CD4-positive, alpha-beta T cell (primary cell): ENCODE measurements around the gene NDUFB6. TPM values are rescaled to one million over a fixed set of nuclear protein-coding genes. Genes with fewer than 3 reads are reported as not detected.
"Not testable (repeated sequence)": the region's sequence is repeated elsewhere in the genome, so short reads cannot be mapped to it uniquely, and the experiment has no call there.

Source experiments
- ATAC-seq: fragments of 200-7000 bp; cut with Tn5 transposase; one replicate; pipeline ENCODE4 v1.10.0; 2022; ENCODE audit warnings: mild to moderate bottlenecking; ENCODE audit not compliant: poor library complexity
- CTCF ChIA-PET: fragments of 350-600 bp; sonication (Branson Sonifier 250); formaldehyde crosslinking; loops from one replicate; lab custom pipeline; 2021; ENCODE audit warnings: antibody characterized with exemption, inconsistent platforms; lab: Charles Lee
- POLR2A ChIA-PET: fragments of 350-600 bp; sonication (Branson Sonifier 250); formaldehyde crosslinking; loops from one replicate; lab custom pipeline; 2021; ENCODE audit warnings: antibody characterized with exemption, inconsistent platforms; lab: Charles Lee
- DNase-seq, 14 experiments: peaks; one replicate each; pipeline ENCODE4 v3.0.0-alpha.2; 2013 to 2020; ENCODE audit warnings: mixed read lengths in 2 of 14
- H3K27ac ChIP-seq, 2 donors: one replicate each; pipeline versions ENCODE4 v1.5.1 to v1.7.0; 2013; ENCODE audit warnings: low read length in 2 of 2, low read depth in 1 of 2, mild to moderate bottlenecking in 1 of 2
- H3K27me3 ChIP-seq, 2 experiments: 1 replicate in 1 of 2; 2 replicates in 1 of 2; pipeline versions ENCODE4 v1.6.1 to v1.7.0; 2013; ENCODE audit warnings: low read length in 2 of 2, control low read depth in 1 of 2, mild to moderate bottlenecking in 1 of 2, moderate library complexity in 1 of 2; ENCODE audit not compliant: insufficient read depth in 2 of 2, control insufficient read depth in 1 of 2
- H3K36me3 ChIP-seq: one replicate; pipeline ENCODE4 v1.6.1; 2013; ENCODE audit warnings: low read length, control low read depth; ENCODE audit not compliant: insufficient read depth
- H3K4me1 ChIP-seq: one replicate; pipeline ENCODE4 v1.6.1; 2013; ENCODE audit warnings: low read length, control low read depth; ENCODE audit not compliant: insufficient read depth
- H3K4me3 ChIP-seq: one replicate; pipeline ENCODE4 v1.5.1; 2013; ENCODE audit warnings: mild to moderate bottlenecking, low read length, moderate library complexity
- H3K9me3 ChIP-seq, 2 experiments: 1 replicate in 1 of 2; 2 replicates in 1 of 2; pipeline versions ENCODE4 v1.6.1 to v1.7.0; 2013; ENCODE audit warnings: low read length in 2 of 2, mild to moderate bottlenecking in 2 of 2, control low read depth in 1 of 2, moderate library complexity in 1 of 2; ENCODE audit not compliant: control insufficient read depth in 1 of 2, insufficient read depth in 1 of 2
- H3K27ac Mint-ChIP-seq: one replicate; pipeline ENCODE4 v1.8.0; 2020; ENCODE audit warnings: mixed read lengths
- H3K27me3 Mint-ChIP-seq: one replicate; pipeline ENCODE4 v1.8.0; 2021; ENCODE audit warnings: mixed read lengths
- H3K36me3 Mint-ChIP-seq: one replicate; pipeline ENCODE4 v1.8.0; 2021; ENCODE audit warnings: low read depth, mixed read lengths
- H3K4me1 Mint-ChIP-seq: one replicate; pipeline ENCODE4 v1.8.0; 2021; ENCODE audit warnings: low read depth, mixed read lengths
- H3K4me3 Mint-ChIP-seq: one replicate; pipeline ENCODE4 v1.8.0; 2020; ENCODE audit warnings: mild to moderate bottlenecking, mixed read lengths
- H3K9me3 Mint-ChIP-seq: one replicate; pipeline ENCODE4 v1.8.0; 2020; ENCODE audit warnings: mixed read lengths
- intact Hi-C, 2 experiments: fragments of 100-400 bp; cut with DNase I in 1 of 2; cut with micrococcal nuclease in 1 of 2; formaldehyde crosslinking; loops; one replicate each; pipeline versions ENCODE4 v1.15.1 to v1.9.0; 2023 to 2025; cut with DNase I, micrococcal nuclease
- total RNA-seq, 174 experiments: library from RNA in 2 of 174; stranded (reverse) in 2 of 174; gene quantifications; one replicate each; pipeline ENCODE4 v1.2.3 and lab custom pipeline; 2021 to 2026
- TF ChIP-seq, protein P1 (sequence below): fragments of 200-600 bp; IDR thresholded peaks from one replicate; pipeline ENCODE4 v1.8.0; 2022; ENCODE audit warnings: antibody characterized with exemption, mild to moderate bottlenecking

Gene NDUFB6
- total RNA-seq, 2 experiments from 2014 or later, result 11.9 to 12.3 TPM

DNA sequence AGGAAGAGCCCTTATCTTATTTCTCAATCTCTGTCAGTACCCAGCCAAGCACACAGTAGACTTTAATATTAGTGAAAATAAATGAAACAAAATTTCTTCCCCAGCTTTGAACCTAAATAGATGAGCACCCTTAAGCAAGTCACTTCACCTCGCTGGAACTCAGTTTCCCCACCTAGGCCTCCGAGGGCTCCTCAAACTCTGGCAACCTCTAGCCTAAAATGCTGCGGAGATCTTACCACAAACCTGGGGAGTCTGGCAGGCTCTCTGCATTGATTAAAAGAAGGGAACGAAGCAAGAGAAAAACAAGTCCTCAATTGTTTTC, 47.3 kb downstream of the NDUFB6 start:
- Mint-ChIP-seq H3K27ac (peak overlapping the region; percentile 93), H3K4me1 (peaks cover 57% of the 10 kb centered on the region), H3K9me3 (no peaks in the 10 kb centered on the region), H3K27me3 (no peaks in the 10 kb centered on the region), H3K4me3 (peak overlapping the region; percentile 96), H3K36me3 (peaks cover 47% of the 10 kb centered on the region)
- Histone ChIP-seq H3K36me3 (peaks cover 3% of the 10 kb centered on the region), H3K4me1 (peaks cover 21% of the 10 kb centered on the region), H3K27me3 (no peaks in the 10 kb centered on the region), H3K4me3 (peak overlapping the region; percentile 91), H3K9me3 (no peaks in the 10 kb centered on the region), H3K27ac (peak overlapping the region; percentile 83 to 91)
- ATAC-seq (no peak), DNase-seq (no peak)
- intact Hi-C loops, result loop anchor here (1.0 to 10.0 kb wide), 7 partner anchors 27 to 146 kb away; partner anchors contain the start of genes SMIM27 (in 1 of the 2) and TOPORS (in 1 of the 2)
- CTCF ChIA-PET, result interaction anchor here (0.6 to 3.1 kb wide), 13 partner anchors 12 to 146 kb away, joined by 3 to 35 read pairs (median 4); partner anchors contain the start of genes ACO1, NDUFB6, SMIM27 and TOPORS
- POLR2A ChIA-PET, result interaction anchor here (0.9 to 4.4 kb wide), 13 partner anchors 8 to 642 kb away, joined by 3 to 127 read pairs (median 6); partner anchors contain the start of genes ACO1, NDUFB6, SMIM27 and TOPORS
- TF ChIP-seq, protein P1, sequence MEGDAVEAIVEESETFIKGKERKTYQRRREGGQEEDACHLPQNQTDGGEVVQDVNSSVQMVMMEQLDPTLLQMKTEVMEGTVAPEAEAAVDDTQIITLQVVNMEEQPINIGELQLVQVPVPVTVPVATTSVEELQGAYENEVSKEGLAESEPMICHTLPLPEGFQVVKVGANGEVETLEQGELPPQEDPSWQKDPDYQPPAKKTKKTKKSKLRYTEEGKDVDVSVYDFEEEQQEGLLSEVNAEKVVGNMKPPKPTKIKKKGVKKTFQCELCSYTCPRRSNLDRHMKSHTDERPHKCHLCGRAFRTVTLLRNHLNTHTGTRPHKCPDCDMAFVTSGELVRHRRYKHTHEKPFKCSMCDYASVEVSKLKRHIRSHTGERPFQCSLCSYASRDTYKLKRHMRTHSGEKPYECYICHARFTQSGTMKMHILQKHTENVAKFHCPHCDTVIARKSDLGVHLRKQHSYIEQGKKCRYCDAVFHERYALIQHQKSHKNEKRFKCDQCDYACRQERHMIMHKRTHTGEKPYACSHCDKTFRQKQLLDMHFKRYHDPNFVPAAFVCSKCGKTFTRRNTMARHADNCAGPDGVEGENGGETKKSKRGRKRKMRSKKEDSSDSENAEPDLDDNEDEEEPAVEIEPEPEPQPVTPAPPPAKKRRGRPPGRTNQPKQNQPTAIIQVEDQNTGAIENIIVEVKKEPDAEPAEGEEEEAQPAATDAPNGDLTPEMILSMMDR, result no peak

DNA sequence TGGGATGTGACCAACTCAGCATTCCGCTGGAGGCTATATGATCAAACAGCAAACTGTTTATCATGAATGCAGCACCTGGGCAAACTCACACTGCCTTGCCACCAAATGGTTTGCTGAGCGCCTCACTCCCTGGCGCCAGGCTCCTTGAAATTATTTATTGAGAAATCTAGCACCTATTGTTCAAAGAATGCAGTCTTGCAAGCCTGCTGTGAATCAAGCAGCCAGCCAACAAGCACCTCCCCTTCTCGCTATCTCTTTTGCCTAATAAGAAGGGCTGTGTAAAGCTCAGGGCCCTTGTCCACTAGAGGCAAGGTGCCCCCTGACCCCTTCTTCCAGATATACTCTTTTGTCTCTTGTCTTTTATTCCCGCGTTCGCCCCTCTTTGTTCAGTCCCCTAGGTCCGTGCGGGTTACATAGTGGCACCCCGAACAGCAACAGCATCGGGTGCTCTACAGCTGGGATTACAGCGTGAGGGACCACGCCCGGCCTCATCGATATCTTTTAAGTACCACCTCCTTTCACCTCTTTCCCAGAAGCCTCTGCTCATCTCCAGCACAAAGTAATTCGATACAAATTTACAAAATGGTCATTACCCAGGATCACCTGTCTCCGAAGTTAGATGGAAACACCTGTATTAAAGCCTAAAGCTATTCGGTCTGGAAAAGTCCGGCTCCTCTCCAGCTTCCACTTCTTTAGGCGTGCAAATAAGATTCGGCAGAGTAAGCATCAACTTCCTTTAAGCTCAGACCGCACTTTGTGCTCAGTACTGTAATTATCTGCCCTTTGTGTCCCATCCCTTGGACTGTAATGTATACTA, 47.9 kb downstream of the NDUFB6 start:
- intact Hi-C loops, result loop anchor here (2.0 to 10.0 kb wide), 5 partner anchors 32 to 142 kb away; no protein-coding TSS in a partner anchor
- peaks cover 57% of the 10 kb centered on the region for H3K4me1 Mint-ChIP-seq
- peaks cover 47% of the 10 kb centered on the region for H3K36me3 Mint-ChIP-seq
- TF ChIP-seq, protein P1, result no peak
- DNase-seq (peak in 7 of 14 experiments; percentile 9 to 49 (median 24)), ATAC-seq (peak; percentile 32)
- H3K27ac ChIP-seq, result peak overlapping the region; percentile 83 to 91
- no peaks in the 10 kb centered on the region for H3K27me3 Mint-ChIP-seq
- H3K4me1 ChIP-seq, result peaks cover 23% of the 10 kb centered on the region
- peak overlapping the region; percentile 93 for H3K27ac Mint-ChIP-seq
- H3K4me3 ChIP-seq, result peak overlapping the region; percentile 91
- ChIA-PET POLR2A (interaction anchor here (0.9 to 4.4 kb wide), 12 partner anchors 8 to 642 kb away, joined by 3 to 127 read pairs (median 6); partner anchors contain the start of genes ACO1, NDUFB6, SMIM27 and TOPORS), CTCF (interaction anchor here (0.6 to 3.1 kb wide), 10 partner anchors 11 to 146 kb away, joined by 3 to 35 read pairs (median 4); partner anchors contain the start of genes ACO1, NDUFB6, SMIM27 and TOPORS)
- H3K9me3 ChIP-seq, result no peaks in the 10 kb centered on the region
- H3K27me3 ChIP-seq, result no peaks in the 10 kb centered on the region
- H3K9me3 Mint-ChIP-seq, result no peaks in the 10 kb centered on the region
- H3K4me3 Mint-ChIP-seq, result peak overlapping the region; percentile 96
- peaks cover 8% of the 10 kb centered on the region for H3K36me3 ChIP-seq

DNA sequence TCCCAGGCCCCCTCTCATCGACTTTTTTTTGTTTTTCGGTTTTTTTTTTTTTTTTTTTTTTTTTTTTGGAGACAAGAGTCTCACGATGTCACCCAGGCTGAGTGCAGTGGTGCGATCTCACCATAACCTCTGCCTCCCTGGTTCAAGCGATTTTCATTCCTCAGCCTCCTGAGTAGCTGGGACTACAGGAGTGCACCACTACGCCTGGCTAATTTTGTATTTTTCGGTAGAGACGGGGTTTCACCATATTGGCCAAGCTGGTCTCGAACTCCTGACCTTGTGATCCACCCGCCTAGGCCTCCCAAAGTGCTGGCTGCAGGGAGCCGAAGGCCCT, 48.4 kb downstream of the NDUFB6 start:
- not testable (repeated sequence) for ATAC-seq, DNase-seq, H3K27me3 ChIP-seq, H3K9me3 Mint-ChIP-seq, H3K27me3 Mint-ChIP-seq, H3K36me3 ChIP-seq, H3K9me3 ChIP-seq
- Mint-ChIP-seq H3K27ac (peak overlapping the region; percentile 93), H3K36me3 (peaks cover 47% of the 10 kb centered on the region), H3K4me1 (peaks cover 57% of the 10 kb centered on the region), H3K4me3 (peak overlapping the region; percentile 96)
- H3K4me1 ChIP-seq, result peaks cover 23% of the 10 kb centered on the region
- ChIA-PET POLR2A (interaction anchor here (0.9 to 4.4 kb wide), 4 partner anchors 9 to 146 kb away, joined by 3 to 127 read pairs (median 20); partner anchors contain the start of genes ACO1, SMIM27 and TOPORS), CTCF (interaction anchor here (0.8 to 3.1 kb wide), 5 partner anchors 27 to 145 kb away, joined by 3 to 35 read pairs (median 23); partner anchors contain the start of genes NDUFB6, SMIM27 and TOPORS)
- intact Hi-C loops, result loop anchor here (2.0 to 10.0 kb wide), 4 partner anchors 33 to 142 kb away; no protein-coding TSS in a partner anchor
- peak overlapping the region in 1 of 2 donors; percentile 91 for H3K27ac ChIP-seq
- H3K4me3 ChIP-seq, result peak overlapping the region; percentile 91
